Fibroblast of upper back skin (primary cell): ENCODE measurements around the gene MILR1.

ENCODE experiments used
- DNase-seq: peaks from one replicate; pipeline ENCODE4 v3.0.0-alpha.2; 2013

MILR1 gene

DNA sequence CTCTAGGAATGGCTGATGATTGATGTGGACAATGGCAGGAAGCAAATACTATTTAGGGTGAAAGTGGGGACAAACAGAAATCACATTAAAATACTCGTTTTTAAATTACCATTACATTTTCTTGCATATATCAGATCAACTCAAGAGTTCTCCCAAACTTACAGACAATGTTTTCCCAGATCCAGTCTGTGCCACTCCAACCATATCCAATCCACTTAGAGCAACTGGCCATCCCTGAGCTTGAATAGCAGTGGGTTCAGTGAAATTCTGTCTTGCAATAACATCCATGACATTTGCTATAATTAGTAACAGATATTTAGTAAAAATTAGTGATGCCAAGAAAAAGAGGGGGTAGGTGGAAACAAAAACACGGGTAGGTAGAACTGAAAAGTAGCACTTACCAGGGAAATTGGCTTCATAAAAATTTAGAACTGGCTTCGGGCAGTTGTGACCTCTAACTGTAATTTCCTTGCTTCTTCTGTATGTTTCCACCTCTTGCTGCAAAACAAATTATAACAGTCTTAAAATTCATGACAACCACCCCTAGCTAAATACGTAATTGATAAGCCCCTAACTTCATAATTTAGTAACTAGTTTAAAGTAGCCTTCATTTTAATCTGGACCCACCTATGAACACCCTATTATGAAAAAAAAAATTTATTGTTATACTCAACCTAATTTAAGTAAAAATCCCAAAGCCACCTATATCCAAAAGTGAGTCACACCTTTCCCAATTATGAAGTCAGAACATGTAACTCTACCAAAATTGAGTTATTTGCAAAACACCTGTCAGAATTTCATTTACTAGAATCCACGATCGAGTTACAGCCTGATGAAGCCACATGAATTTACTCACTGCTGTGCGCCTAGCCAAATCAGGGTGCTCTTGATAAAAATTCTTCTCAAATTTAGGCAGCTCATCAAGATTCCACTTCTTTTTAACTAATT is 55.2 kb downstream of the MILR1 start:
- no peak for DNase-seq

DNA sequence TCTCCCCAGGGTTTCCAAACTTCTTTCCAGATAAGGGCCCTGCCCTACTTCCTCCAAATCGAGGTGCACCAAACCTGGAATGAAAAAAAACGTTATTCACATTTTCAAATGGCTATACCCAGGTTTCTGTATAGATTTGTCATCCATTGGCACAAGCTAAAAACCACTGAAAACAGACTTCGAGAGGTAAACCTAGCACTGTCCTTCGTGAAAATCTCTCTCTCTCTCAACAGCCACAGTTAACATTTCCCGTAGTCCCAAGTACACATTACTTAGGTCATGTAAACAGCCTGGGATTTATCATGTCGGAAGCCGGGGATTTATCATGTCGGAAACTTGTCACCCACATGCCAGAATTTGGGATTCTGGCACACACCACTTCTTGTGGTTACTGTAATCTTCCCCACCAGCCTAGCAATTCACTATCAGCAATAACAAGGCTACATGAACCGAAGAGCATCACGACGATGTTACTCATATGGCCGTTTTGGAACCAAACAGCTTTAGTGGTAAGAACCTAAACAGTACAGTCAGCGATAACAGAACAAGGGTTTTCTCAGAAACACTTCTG is 55.9 kb downstream of the MILR1 start:
- peak; percentile 32 for DNase-seq

DNA sequence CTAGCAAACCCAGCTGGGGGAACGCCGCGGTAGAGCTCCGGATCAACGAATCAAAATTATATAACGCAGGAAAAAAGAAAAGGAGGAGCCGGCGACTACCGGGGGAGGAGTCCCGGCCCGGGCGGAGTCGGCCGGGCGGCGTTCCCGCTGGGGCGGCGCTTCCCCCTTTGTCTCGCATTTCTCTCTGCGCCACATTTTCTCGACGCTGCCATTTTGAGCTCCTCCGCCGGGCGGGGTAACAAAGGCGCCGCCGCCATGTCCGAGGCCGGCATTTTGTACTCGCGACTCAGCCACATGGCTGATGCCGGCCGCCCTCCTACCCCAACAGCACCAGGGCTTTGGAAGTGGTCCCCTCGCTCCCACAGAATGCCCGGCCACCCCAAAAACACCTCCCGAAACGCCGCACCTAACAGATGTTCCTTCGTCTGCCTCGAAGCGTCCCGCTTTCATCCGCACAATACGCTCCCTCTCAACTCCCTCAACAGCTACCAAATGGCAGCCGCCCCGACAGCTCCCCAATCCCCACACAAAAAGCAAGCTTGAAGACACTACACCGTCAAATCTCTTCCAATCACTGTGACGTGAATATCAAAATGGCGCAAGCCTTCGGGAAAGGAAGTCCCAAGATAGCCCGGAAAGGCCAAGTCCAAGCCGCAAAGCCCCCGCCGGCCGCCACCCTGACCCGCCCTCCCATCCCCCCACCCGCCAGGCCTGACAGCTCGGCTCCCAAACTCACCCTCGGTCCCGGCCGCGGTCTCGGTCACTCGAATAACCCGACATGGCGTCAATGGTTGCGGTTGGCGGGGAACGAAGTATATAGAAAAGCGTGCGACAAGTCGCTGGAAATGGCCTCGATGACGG is 56.7 kb downstream of the MILR1 start:
- peak; percentile 91 for DNase-seq

DNA sequence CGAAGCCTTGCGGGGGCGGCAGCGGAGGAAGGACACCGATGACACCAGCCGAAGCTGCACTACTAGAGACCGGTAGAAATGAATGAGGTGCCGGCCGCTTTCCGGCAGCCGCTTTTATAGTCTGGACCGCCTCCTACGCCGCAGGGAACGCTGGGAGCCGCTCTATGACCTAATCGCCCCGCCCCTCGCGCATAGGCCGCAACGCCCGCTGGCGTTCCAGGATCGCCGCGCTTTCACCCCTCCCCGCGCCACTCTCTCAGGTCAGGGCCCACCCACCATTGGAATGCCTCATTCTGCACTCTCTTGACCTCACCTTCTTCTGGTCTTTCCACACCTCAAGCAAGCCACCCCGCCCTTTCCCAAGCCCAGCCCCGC is 57.3 kb downstream of the MILR1 start, which contains the start of gene DDX5:
TSS of gene DDX5 (minus strand) at position 89 of the 375 bp plus-strand sequence. CDS start 170 bp downstream, outside the sequence.
- peak; percentile 96 for DNase-seq

DNA sequence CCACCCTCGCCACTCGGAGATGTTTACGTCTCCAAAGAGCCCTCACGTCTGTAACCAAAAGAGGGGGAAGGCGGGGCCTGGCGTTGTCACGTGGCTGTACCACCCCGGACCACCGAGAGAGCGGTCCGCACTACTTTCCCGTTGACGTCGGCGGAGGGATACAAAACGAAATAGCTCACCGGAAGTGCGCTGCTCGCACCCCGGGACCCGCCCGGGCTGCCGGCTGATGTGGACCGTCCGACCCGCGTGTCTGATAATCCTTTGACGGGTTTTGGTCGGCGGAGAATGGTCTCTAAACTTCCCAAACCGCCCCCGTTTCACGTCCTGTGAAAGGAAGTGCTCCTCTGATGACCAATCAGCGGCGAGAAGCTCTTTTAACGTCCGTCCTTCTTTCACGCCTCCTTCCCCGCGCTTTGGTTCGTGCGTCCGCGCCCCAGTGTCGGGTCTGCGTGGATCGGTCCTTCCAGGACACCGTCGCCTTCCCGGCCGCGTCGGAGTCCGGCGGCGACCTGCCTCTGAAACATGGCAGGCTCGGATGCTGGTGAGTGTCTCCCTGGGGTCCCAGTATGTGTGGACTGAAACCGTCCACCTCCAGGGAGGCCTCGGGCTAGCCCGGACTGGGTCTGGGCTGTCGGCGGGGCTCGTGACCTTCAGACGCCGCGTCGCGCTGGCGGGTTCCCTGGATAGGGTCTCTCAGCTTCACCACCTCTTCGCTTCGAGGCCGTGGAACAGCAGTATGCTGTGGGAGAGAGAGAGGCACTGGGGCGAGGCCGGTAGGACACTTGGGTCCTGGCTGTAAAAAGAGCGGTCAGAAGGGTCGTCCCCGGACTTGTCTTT is 57.9 kb downstream of the MILR1 start, which contains the start of gene CEP95:
TSS of gene CEP95 (plus strand) at position 402 of the 837 bp plus-strand sequence. CDS start at position 523, 121 bp downstream.
- peak; percentile 97 for DNase-seq

DNA sequence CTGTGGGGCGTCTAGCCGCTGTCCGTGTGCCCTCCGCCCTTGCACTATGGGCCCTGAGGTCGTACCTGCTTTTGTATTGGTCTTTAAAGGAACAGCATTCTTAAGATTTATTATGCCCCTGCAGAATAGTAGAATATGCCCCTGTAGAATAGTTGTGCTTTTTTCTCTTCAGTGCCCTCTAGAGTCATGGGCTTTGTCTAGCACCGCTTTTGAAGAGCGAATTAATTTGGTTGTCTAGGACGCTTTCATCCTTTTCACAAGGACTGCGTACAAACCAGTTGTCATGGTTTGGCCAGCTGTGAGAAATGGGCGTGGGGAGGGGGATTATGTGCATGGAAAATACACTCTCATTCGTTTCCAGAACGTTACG is 58.5 kb downstream of the MILR1 start:
- DNase-seq, result peak; percentile 71

DNA sequence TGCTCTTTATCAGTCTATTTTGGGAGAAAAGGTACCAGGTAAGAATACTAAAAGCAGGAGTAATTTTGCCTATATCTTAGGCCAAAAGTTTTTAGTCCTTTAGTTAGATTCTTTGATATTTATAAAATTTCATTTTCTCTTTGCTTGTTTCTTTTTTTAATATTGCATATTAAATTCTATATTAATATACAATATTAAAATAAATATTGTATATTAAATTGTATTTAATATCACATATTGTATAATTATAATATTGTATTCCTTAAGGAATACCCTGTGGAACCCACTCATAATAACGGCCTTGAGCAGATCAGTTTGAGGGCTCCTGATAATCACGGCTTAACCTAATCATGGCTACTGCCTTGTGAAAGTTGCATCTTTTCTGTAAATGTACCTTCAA is 59.8 kb downstream of the MILR1 start:
- no peak for DNase-seq

- no peak for DNase-seq
Measured at GRCh38 chr17:64509179-64509578, 60.3 kb downstream of the MILR1 start.

DNA sequence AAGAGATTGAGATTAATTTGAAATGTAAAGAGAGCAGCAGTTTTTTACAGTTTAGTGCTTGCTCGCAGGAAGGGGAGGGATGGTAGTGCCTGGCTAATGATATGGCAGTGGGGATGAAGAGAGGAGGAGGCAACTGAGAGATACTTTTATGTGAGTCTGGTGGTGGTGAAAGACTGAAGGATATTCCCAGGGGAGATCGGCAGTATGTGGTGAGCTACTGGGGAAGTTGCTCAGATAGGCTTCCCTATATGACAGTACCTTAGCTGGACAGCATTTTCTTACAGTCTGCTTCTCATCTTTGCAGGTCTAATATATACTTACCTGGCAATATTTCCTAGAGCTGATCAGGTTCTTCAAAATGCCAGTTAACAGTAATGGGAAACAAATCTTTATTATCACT is 66.5 kb downstream of the MILR1 start:
- DNase-seq, result no peak

GRCh38 chr17:64515829-64516228 is 66.9 kb downstream of the MILR1 start:
- no peak for DNase-seq
